ENCODE measurements around the gene HERC4.
"Not testable (repeated sequence)": the region's sequence is repeated elsewhere in the genome, so short reads cannot be mapped to it uniquely, and the experiment has no call there.

HERC4 gene

GRCh38 chr10:68087685-68088401, 12.8 kb upstream of the HERC4 start:
- no peak for DNase-seq

DNA sequence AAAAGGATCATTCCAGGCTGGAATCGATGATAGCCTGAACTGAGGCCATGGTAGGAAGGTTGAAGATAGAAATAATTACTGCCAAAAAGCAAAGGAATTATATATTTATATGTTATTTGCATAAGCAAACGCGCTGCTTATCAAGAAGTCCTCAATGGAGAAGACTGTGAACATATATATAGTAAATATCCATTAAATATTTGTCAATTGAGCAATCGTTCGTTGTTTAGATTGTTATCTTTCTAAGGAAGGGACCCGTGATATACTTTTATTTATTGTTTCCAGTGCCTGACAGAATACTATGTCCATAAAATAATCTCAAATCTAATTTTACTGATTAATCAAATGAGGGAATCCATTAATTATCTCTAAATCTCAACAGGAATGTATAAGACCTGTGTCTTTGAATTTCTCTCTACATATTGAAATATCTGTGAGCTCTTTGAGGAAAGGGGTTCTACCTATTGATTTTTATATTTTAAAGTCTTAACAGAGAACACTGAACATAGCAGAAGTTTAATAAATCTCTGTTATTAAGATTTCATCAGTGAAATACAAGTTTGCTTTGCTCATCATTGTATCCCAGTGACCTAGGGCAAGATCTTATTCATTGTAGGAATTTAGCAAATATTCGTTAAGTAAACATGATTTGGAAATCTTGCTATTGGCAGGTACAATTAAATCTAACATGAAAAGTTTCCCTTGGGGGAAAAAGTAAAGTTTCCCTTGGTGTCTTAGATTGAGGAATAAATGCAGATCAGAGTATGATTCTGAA, 12.0 kb upstream of the HERC4 start:
- DNase-seq: no peak

DNA sequence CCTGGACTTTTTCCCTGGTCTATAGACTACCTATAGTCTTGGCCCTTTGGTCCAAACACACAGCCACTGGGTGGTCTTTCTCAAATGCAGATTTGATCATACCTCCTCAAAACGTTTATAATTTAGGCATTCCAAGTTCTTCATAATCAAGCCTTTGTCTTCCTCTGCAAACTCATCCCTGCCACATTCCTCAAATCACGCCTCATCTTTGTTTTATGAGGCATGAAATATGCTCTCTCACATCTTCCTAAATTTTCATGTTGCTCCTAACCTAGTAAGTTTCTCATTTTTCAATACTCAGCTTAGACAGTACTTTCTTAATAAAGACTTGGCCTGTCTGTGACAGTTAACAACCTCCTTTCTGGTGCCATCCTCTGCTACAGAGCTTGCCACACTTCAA, 10.9 kb upstream of the HERC4 start:
- DNase-seq: no peak

- no peak for DNase-seq
Observed at GRCh38 chr10:68084469-68084868, 9.4 kb upstream of the HERC4 start.

GRCh38 chr10:68083953-68084352, 8.9 kb upstream of the HERC4 start:
- no peak for DNase-seq

GRCh38 chr10:68082872-68083271, 7.8 kb upstream of the HERC4 start:
- DNase-seq: no peak

- DNase-seq: no peak
Observed at GRCh38 chr10:68081916-68082315, 6.8 kb upstream of the HERC4 start.

DNA sequence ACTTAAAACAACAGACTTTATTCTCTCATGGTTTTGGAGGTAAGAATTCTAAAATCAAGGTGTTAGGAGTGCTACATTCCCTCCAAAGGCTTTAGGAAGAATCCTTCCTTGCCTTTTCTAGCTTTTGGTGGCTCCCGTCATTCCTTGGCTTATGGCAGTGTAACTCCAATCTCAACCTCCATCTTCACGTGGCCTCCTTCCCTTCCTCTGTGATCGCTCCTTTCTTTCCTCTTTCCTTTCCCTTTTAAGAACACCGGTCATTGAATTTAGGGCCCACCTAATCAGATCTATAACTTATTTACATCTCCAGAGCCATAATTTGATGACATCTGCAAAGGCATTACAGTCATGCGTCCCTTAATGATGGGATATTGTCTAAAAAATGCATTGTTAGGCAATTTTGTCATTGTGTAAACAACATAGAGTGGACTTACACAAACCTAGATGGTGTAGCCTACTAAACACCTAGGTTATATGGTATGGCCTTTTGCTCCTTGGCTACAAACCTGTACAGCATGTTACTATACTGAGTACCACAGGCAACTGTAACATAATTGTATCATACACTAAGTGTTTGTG, 5.9 kb upstream of the HERC4 start:
- no peak for DNase-seq

GRCh38 chr10:68079434-68079833, 4.4 kb upstream of the HERC4 start:
- DNase-seq: no peak

GRCh38 chr10:68077026-68077425, 1.9 kb upstream of the HERC4 start:
- no peak for DNase-seq

DNA sequence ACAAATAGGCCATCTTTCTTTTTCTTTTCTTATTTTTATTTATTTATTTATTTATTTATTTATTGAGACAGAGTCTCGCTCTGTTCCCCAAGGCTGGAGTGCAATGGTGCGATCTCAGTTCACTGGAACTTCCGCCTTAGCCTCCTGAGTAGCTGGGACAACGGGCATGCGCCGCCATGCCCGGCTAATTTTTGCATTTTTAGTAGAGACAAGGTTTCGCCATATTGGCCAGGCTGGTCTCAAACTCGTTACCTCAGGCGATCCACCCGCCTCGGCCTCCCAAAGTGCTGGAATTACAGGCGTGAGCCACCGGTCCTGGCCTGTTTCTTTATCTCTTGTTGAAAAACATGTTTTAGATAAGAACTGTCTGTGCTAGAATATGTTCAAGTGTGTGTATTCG, 998 bp upstream of the HERC4 start:
- not testable (repeated sequence) for DNase-seq

- no peak for DNase-seq
Observed at GRCh38 chr10:68075550-68076004, 494 bp upstream of the HERC4 start.

DNA sequence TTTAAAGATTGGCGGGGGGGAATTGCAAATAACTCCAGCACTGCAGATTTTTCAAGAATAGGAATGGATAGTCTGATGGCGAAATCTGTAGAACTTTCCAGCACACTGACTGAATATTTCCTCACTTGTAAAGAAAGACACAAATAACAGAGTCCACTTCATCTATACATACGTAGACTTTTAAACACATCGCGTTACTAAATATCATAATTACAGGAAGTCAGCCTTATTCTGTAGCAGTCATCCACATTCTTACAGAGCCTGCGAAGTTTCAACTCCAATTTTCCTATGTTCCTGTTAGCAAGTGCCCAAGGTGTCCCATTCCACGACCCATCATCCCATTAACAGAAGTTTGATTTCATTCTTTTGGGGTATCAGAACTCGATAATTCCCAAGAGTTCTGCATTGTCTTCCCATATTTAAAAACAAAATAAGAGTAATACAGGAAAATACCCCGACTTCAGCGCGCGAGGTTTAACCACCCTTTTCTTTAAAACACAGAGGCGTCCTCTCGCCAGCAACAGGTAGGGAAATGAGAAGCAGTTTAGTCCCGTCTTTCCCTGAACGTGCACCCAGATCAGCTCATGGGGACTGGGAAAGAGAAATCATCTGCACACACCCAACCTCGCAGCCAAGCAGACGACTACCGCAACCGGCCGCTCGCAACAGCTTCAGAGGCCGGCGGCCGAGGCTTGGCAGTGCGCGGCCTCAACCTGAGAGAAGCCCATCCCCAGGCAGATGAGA, 880 bp downstream of the HERC4 start:
- no peak for DNase-seq

DNA sequence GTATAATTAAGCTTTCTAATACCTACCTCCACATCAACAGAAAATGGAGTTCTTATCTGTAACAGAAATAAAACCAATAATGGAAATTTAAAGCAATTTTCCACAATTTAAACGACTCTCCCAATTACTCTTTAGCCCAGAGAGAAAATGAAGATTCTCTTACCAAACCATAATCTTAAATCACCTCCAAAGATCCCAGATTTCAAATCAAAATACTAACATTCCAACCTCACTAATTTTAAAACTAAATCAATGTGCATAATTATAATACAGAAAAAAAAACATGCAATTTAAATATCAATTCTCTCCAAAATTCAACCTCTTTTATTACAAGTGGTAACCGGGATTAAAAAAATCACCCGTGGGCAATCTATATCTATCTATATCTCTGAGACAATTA, 1.5 kb downstream of the HERC4 start:
- no peak for DNase-seq

DNA sequence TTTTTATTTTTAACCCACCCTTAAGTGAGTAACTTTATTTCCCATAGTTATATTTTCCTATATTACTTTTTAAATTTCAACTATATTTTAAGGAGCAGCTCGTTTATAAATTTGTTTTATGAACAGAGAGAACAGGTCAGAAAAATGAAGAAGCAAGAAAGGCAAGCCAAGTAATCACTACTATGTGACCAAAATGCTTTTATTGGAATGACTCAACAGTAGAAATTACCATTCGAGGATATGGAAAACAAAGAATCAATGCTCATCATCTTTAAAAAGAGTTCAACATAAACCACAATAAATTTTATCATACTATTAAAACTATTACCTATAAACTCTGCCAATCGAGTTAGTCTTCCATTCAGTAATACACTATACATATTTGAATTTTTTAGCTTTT, 7.6 kb downstream of the HERC4 start:
- no peak for DNase-seq

DNA sequence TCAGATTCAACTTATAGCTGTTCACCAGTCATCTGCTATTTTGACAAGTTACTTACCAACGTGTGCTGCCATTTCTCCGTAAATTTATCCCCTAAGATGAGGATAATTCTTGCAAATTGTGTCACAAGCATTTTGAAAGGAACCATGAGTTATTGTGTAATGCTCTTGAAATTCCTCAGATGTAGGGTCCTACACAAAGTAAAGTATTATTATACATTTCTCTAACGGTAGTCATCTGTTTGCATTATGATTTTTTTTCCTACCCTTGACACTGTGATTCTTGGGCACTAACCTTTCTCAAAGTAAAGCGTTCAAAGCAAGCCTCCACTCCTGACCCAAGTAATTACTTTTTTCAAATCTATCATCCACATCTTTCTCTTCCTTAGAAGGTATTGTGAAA, 8.1 kb downstream of the HERC4 start:
- no peak for DNase-seq

DNA sequence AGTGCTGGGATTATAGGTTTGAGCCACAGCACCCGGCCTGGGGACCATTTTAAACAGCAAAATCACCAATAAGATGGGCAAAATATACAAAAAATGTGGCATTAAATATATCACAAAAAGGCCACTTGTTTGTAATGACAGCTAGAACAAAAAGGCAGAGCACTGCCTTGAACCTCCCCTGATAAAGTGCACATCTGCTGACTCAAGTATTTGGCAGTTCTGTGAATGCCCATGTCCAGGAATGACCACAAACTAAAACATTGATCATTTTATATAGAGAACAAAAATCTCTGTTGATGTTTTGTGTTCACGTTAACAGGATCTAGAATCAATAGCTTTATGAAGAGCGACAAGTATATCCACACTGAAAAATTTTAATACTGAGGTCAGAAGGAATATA, 21.5 kb downstream of the HERC4 start:
- DNase-seq: no peak

DNA sequence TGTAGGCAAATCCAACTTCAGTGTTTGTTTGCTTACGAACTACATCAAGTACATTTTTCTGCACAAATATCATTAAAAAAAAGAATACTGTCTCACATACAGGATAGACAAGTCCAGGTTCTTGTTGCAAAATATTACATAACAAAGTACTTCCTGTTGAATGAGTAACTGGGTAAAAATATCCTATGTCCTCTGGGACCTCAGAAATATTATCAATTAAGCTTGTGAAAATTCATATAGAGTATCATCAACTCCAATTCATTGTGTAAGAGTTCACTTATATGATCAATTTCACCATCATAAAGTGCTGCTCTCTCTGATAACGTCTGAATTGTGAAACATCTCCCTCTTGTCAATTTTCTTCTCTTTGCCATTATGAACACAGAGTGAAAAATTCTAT, 22.6 kb downstream of the HERC4 start:
- DNase-seq: no peak

DNA sequence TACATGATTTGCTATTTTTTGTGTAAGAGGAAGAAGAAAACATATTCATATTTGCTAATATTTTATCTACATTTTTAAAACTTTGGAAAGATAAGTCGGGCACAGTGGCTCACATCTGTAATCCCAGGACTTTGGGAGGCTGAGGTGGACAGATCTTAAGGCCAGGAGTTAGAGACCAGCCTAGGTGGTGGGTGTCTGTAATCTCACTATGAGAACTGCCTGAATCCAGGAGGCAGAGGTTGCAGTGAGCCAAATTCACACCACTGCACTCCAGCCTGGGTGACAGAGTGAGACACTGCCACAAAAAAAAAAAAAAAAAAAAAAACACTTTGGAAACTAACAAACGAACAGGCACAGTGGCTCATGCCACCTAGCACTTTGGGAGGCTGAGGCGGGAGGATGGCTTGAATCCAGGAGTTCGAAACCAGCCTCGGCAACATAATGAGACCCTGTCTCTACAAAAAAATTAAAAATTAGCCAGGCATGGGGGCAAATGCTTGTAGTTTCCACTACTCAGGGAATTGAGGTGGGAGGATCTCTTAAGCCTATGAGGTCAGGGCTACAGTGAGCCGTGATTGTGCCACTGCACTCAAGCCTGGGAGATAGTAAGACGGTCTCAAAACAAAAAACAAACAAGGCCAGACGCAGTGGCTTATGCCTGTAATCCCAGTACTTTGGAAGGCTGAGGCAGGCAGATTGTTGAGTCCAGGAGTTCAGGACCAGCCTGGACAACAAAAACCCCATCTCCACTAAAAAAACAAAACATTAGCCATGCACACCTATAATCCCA, 25.6 kb downstream of the HERC4 start:
- no peak for DNase-seq

DNA sequence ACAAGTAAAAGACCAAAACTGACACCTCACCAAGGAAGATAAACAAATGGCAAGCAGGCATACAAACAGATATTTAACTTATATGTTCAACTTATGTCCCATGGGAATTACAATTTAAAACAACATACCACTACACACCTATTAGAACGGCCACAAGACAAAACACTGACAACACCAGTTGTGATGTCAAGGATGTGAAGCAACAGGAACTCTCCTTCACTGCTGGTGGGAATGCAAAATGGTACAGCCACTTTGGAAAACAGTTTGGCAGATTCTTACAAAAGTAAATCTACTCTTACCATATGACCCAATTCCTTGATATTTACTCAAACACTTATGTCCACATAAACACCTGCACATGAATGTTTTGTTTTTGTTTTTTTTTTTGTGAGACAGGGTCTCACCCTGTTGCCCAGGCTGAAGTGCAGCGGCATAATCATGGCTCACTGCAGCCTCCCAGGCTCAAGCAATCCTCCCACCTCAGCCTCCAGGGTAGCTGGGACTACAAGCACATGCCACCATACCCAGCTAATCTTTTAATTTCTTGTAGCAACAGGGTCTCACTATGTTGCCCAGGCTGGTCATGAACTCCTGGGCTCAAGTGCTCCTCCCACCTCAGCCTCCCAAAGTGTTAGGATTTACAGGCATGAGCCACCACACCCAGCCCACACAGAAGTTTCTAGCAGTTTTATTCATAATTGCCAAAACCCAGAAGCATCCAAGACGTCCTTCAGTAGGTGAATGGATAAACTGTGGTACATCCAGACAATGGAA, 27.3 kb downstream of the HERC4 start:
- DNase-seq: no peak

DNA sequence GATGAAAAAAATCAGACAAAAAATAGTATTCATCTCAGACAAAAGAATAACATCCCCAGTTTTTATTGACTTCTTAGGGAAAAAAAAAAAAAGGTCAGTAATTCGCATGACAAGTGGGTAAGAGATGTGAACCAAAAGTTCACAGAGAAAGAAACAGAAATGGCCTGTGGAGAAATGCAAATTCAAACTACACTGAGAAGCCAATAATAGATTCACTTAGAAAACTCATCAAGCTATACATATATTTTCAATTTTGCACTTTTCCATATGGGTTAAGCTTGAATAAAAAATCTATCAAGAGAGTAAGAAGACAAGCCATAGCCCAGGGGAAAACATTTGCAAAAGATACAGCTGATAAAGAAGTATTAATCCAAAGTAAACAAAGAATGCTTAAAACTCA, 28.0 kb downstream of the HERC4 start:
- no peak for DNase-seq

- no peak for DNase-seq
Observed at GRCh38 chr10:68046642-68047041, 28.4 kb downstream of the HERC4 start.

Measured in NCI-H2171 (cell line).